ENCODE results near the gene RHBDD3. TPM values are rescaled to one million over a fixed set of nuclear protein-coding genes. Genes with fewer than 3 reads are reported as not detected.

Gene RHBDD3
- total and polyA plus RNA-seq, 2 donors = 22.6 to 31.1 TPM

GRCh38 chr22:29216873-29217666 lies 50.7 kb downstream of the RHBDD3 start:
- DNase-seq (ENCODE audit: low read depth in 6 of 9, low spot score in 9 of 9) = no peak
- H3K9me3 ChIP-seq (ENCODE audit: control insufficient read depth in 2 of 2, insufficient read depth in 1 of 2, low read length in 1 of 2) = no peaks in the 10 kb centered on the region
- no peaks in the 10 kb centered on the region for H3K27me3 ChIP-seq (ENCODE audit: control insufficient read depth in 2 of 2, insufficient read depth in 1 of 2, low read length in 1 of 2)
- H3K4me3 ChIP-seq (ENCODE audit: low read length in 2 of 2) = no peak overlapping the region
- H3K4me1 ChIP-seq (ENCODE audit: control insufficient read depth in 2 of 2, insufficient read depth in 2 of 2, low read length in 2 of 2) = no peaks in the 10 kb centered on the region
- 92% methylated on average over 14 of the region's 14 CpGs for WGBS
- H3K36me3 ChIP-seq (ENCODE audit: control insufficient read depth in 2 of 2, insufficient read depth in 2 of 2, low read length in 1 of 2) = no peaks in the 10 kb centered on the region
- no peak overlapping the region for H3K27ac ChIP-seq (ENCODE audit: low read depth in 1 of 2, low read length in 1 of 2)

GRCh38 chr22:29216011-29216872 lies 51.5 kb downstream of the RHBDD3 start:
- Histone ChIP-seq H3K36me3 (ENCODE audit: control insufficient read depth in 2 of 2, insufficient read depth in 2 of 2, low read length in 1 of 2) (no peaks in the 10 kb centered on the region), H3K9me3 (ENCODE audit: control insufficient read depth in 2 of 2, insufficient read depth in 1 of 2, low read length in 1 of 2) (no peaks in the 10 kb centered on the region), H3K4me3 (ENCODE audit: low read length in 2 of 2) (no peak overlapping the region), H3K27me3 (ENCODE audit: control insufficient read depth in 2 of 2, insufficient read depth in 1 of 2, low read length in 1 of 2) (no peaks in the 10 kb centered on the region), H3K27ac (ENCODE audit: low read depth in 1 of 2, low read length in 1 of 2) (no peak overlapping the region), H3K4me1 (ENCODE audit: control insufficient read depth in 2 of 2, insufficient read depth in 2 of 2, low read length in 2 of 2) (no peaks in the 10 kb centered on the region)
- WGBS = 90% methylated on average over 14 of the region's 14 CpGs
- DNase-seq (ENCODE audit: low read depth in 6 of 9, low spot score in 9 of 9) = no peak

GRCh38 chr22:29215012-29215860 lies 52.5 kb downstream of the RHBDD3 start:
- H3K9me3 ChIP-seq (ENCODE audit: control insufficient read depth in 2 of 2, insufficient read depth in 1 of 2, low read length in 1 of 2) = no peaks in the 10 kb centered on the region
- whole genome bisulfite sequencing = 96% methylated on average over 14 of the region's 14 CpGs

GRCh38 chr22:29214232-29214631 lies 53.5 kb downstream of the RHBDD3 start:
- no peak for DNase-seq (ENCODE audit: low read depth in 6 of 9, low spot score in 9 of 9)
- H3K36me3 ChIP-seq (ENCODE audit: control insufficient read depth in 2 of 2, insufficient read depth in 2 of 2, low read length in 1 of 2) = no peaks in the 10 kb centered on the region
- no peak overlapping the region for H3K27ac ChIP-seq (ENCODE audit: low read depth in 1 of 2, low read length in 1 of 2)
- H3K4me3 ChIP-seq (ENCODE audit: low read length in 2 of 2) = no peak overlapping the region
- H3K9me3 ChIP-seq (ENCODE audit: control insufficient read depth in 2 of 2, insufficient read depth in 1 of 2, low read length in 1 of 2) = no peaks in the 10 kb centered on the region
- no peaks in the 10 kb centered on the region for H3K27me3 ChIP-seq (ENCODE audit: control insufficient read depth in 2 of 2, insufficient read depth in 1 of 2, low read length in 1 of 2)
- 98% methylated on average over 6 of the region's 6 CpGs for WGBS
- no peaks in the 10 kb centered on the region for H3K4me1 ChIP-seq (ENCODE audit: control insufficient read depth in 2 of 2, insufficient read depth in 2 of 2, low read length in 2 of 2)

More at GRCh38 chr22:29215012-29215860, 52.5 kb downstream of the RHBDD3 start:
- H3K4me3 ChIP-seq (ENCODE audit: low read length in 2 of 2) = no peak overlapping the region
- H3K27me3 ChIP-seq (ENCODE audit: control insufficient read depth in 2 of 2, insufficient read depth in 1 of 2, low read length in 1 of 2) = no peaks in the 10 kb centered on the region
- no peaks in the 10 kb centered on the region for H3K36me3 ChIP-seq (ENCODE audit: control insufficient read depth in 2 of 2, insufficient read depth in 2 of 2, low read length in 1 of 2)
- no peaks in the 10 kb centered on the region for H3K4me1 ChIP-seq (ENCODE audit: control insufficient read depth in 2 of 2, insufficient read depth in 2 of 2, low read length in 2 of 2)
- no peak for DNase-seq (ENCODE audit: low read depth in 6 of 9, low spot score in 9 of 9)
- H3K27ac ChIP-seq (ENCODE audit: low read depth in 1 of 2, low read length in 1 of 2) = no peak overlapping the region

- no peaks in the 10 kb centered on the region for H3K9me3 ChIP-seq (ENCODE audit: control insufficient read depth in 2 of 2, insufficient read depth in 1 of 2, low read length in 1 of 2)
- no peaks in the 10 kb centered on the region for H3K27me3 ChIP-seq (ENCODE audit: control insufficient read depth in 2 of 2, insufficient read depth in 1 of 2, low read length in 1 of 2)
- H3K4me3 ChIP-seq (ENCODE audit: low read length in 2 of 2) = no peak overlapping the region
- 96% methylated on average over 9 of the region's 9 CpGs for WGBS
- no peak overlapping the region for H3K27ac ChIP-seq (ENCODE audit: low read depth in 1 of 2, low read length in 1 of 2)
- peaks cover 0 to 1% of the 10 kb centered on the region in 2 donors for H3K4me1 ChIP-seq (ENCODE audit: control insufficient read depth in 2 of 2, insufficient read depth in 2 of 2, low read length in 2 of 2)
- DNase-seq (ENCODE audit: low read depth in 6 of 9, low spot score in 9 of 9) = no peak
- no peaks in the 10 kb centered on the region for H3K36me3 ChIP-seq (ENCODE audit: control insufficient read depth in 2 of 2, insufficient read depth in 2 of 2, low read length in 1 of 2)
Measured at GRCh38 chr22:29213493-29213892, 54.3 kb downstream of the RHBDD3 start.

- Histone ChIP-seq H3K4me3 (ENCODE audit: low read length in 2 of 2) (no peak overlapping the region), H3K27ac (ENCODE audit: low read depth in 1 of 2, low read length in 1 of 2) (no peak overlapping the region), H3K9me3 (ENCODE audit: control insufficient read depth in 2 of 2, insufficient read depth in 1 of 2, low read length in 1 of 2) (no peaks in the 10 kb centered on the region), H3K36me3 (ENCODE audit: control insufficient read depth in 2 of 2, insufficient read depth in 2 of 2, low read length in 1 of 2) (no peaks in the 10 kb centered on the region), H3K4me1 (ENCODE audit: control insufficient read depth in 2 of 2, insufficient read depth in 2 of 2, low read length in 2 of 2) (peaks cover 0 to 5% of the 10 kb centered on the region in 2 donors), H3K27me3 (ENCODE audit: control insufficient read depth in 2 of 2, insufficient read depth in 1 of 2, low read length in 1 of 2) (no peaks in the 10 kb centered on the region)
- WGBS = 97% methylated on average over 11 of the region's 11 CpGs
- DNase-seq (ENCODE audit: low read depth in 6 of 9, low spot score in 9 of 9) = no peak
Measured at GRCh38 chr22:29212743-29213142, 55.0 kb downstream of the RHBDD3 start.

GRCh38 chr22:29211466-29211865 lies 56.3 kb downstream of the RHBDD3 start:
- Histone ChIP-seq H3K4me3 (ENCODE audit: low read length in 2 of 2) (no peak overlapping the region), H3K27me3 (ENCODE audit: control insufficient read depth in 2 of 2, insufficient read depth in 1 of 2, low read length in 1 of 2) (peaks cover under 1 to 10% of the 10 kb centered on the region in 2 donors), H3K27ac (ENCODE audit: low read depth in 1 of 2, low read length in 1 of 2) (no peak overlapping the region), H3K9me3 (ENCODE audit: control insufficient read depth in 2 of 2, insufficient read depth in 1 of 2, low read length in 1 of 2) (no peaks in the 10 kb centered on the region), H3K4me1 (ENCODE audit: control insufficient read depth in 2 of 2, insufficient read depth in 2 of 2, low read length in 2 of 2) (peaks cover 0 to 6% of the 10 kb centered on the region in 2 donors), H3K36me3 (ENCODE audit: control insufficient read depth in 2 of 2, insufficient read depth in 2 of 2, low read length in 1 of 2) (no peaks in the 10 kb centered on the region)
- DNase-seq (ENCODE audit: low read depth in 6 of 9, low spot score in 9 of 9) = no peak
- WGBS = 97% methylated on average over 9 of the region's 9 CpGs

- Histone ChIP-seq H3K27me3 (ENCODE audit: control insufficient read depth in 2 of 2, insufficient read depth in 1 of 2, low read length in 1 of 2) (peaks cover 2 to 14% of the 10 kb centered on the region in 2 donors), H3K4me3 (ENCODE audit: low read length in 2 of 2) (no peak overlapping the region), H3K27ac (ENCODE audit: low read depth in 1 of 2, low read length in 1 of 2) (no peak overlapping the region), H3K4me1 (ENCODE audit: control insufficient read depth in 2 of 2, insufficient read depth in 2 of 2, low read length in 2 of 2) (peaks cover 4 to 9% of the 10 kb centered on the region in 2 donors), H3K9me3 (ENCODE audit: control insufficient read depth in 2 of 2, insufficient read depth in 1 of 2, low read length in 1 of 2) (no peaks in the 10 kb centered on the region), H3K36me3 (ENCODE audit: control insufficient read depth in 2 of 2, insufficient read depth in 2 of 2, low read length in 1 of 2) (no peaks in the 10 kb centered on the region)
- WGBS = 92% methylated on average over 11 of the region's 11 CpGs
- no peak for DNase-seq (ENCODE audit: low read depth in 6 of 9, low spot score in 9 of 9)
Measured at GRCh38 chr22:29211066-29211465, 56.7 kb downstream of the RHBDD3 start.

Measured in thymus (tissue), 11 donors.